Measurements from ENCODE around the gene TNFAIP8L1. TPM values are rescaled to one million over a fixed set of nuclear protein-coding genes. Genes with fewer than 3 reads are reported as not detected.

Gene TNFAIP8L1
- total and polyA plus RNA-seq, 2 of the 8 experiments (the other 6 are each of a cell fraction or from before 2014, with no cell fraction given): 3.2 to 6.1 TPM

GRCh38 chr19:4647676-4648644, 8.6 kb downstream of the TNFAIP8L1 start:
- Histone ChIP-seq H2BK12ac (ENCODE audit: low read depth, low read length) (0 out of 2 replicates have a peak overlapping the region, but pooled peaks have one; percentile 17), H2AK5ac (ENCODE audit: low read depth, low read length) (no peak overlapping the region), H4K5ac (ENCODE audit: insufficient read length, low read depth, low read length) (no peak overlapping the region), H2BK20ac (ENCODE audit: low read length) (no peak overlapping the region), H2BK15ac (ENCODE audit: low read length) (no peak overlapping the region), H3K27me3 (replicated peaks in 1 of 4; ENCODE audit: control insufficient read depth in 3 of 4, extremely low read depth in 1 of 4, insufficient read depth in 3 of 4, low read length in 3 of 4) (no peaks in the 10 kb centered on the region), H2BK5ac (ENCODE audit: low read depth, low read length) (peak overlapping the region; percentile 63; the same call in 1 of the 2 replicates), H3K79me1 (ENCODE audit: low read depth, low read length) (peaks cover 2% of the 10 kb centered on the region; the same call in 1 of the 2 replicates), H3K23ac (ENCODE audit: insufficient read length) (no peak overlapping the region), H3K14ac (ENCODE audit: insufficient read length) (no peak overlapping the region), H4K91ac (replicated peaks; ENCODE audit: insufficient read length, low read length) (no peak overlapping the region), H2BK120ac (replicated peaks; ENCODE audit: low read depth, low read length) (no peak overlapping the region), H3K4me2 (ENCODE audit: insufficient read depth in 1 of 2, low read depth in 2 of 2, low read length in 2 of 2) (no peak overlapping the region), H3K23me2 (ENCODE audit: low read depth, low read length) (no peaks in the 10 kb centered on the region), H4K8ac (ENCODE audit: extremely low read depth, insufficient read depth, low read length) (no peak overlapping the region; the same call in none of the 2 replicates), H3K56ac (replicated peaks; ENCODE audit: insufficient read length, low read depth, low read length) (no peak overlapping the region), H4K20me1 (replicated peaks in 1 of 2; ENCODE audit: control insufficient read depth in 1 of 2, insufficient read depth in 2 of 2, low read length in 2 of 2) (peaks cover 0 to 7% of the 10 kb centered on the region in 2 experiments), H3K9ac (replicated peaks in 1 of 4; ENCODE audit: extremely low read depth in 1 of 4, low read depth in 3 of 4, low read length in 3 of 4) (0 out of 7 replicates have a peak overlapping the region, but pooled peaks of 1 of the 4 experiments have one; percentile 10), H3K27ac (ENCODE audit: low read depth, low read length) (no peak overlapping the region), H3K4me3 (ENCODE audit: extremely low read depth in 1 of 4, insufficient read depth in 2 of 4, low read depth in 3 of 4, low read length in 4 of 4) (no peak overlapping the region), H3K18ac (ENCODE audit: extremely low read depth, low read length) (no peak overlapping the region), H3K36me3 (ENCODE audit: control insufficient read depth in 2 of 4, insufficient read depth in 4 of 4, low read length in 3 of 4) (peaks cover 0 to 4% (median 0%) of the 10 kb centered on the region in 4 experiments; a peak in 2 of 8 replicates), H3K4ac (replicated peaks; ENCODE audit: insufficient read length, low read depth, low read length) (no peak overlapping the region), H3K9me3 (ENCODE audit: insufficient read depth in 2 of 2, low read depth in 1 of 2, low read length in 1 of 2) (no peaks in the 10 kb centered on the region), H3K4me1 (replicated peaks in 1 of 4; ENCODE audit: control insufficient read depth in 3 of 4, insufficient read depth in 4 of 4, low read length in 3 of 4) (no peaks in the 10 kb centered on the region; a peak in 1 of 7 replicates), H2AFZ (ENCODE audit: low read length) (no peak overlapping the region), H3K79me2 (ENCODE audit: control insufficient read depth in 1 of 2, insufficient read depth in 2 of 2, low read length in 2 of 2) (no peaks in the 10 kb centered on the region)
- CTCF ChIA-PET (ENCODE audit: partially characterized antibody): interaction anchor here (0.7 to 4.3 kb wide), 10 partner anchors 8 to 125 kb away, joined by 3 to 17 read pairs (median 3); no protein-coding TSS in a partner anchor
- FAIRE-seq: no peak
- peak in 1 of 2 experiments; percentile 69 for DNase-seq (ENCODE audit: low read depth in 1 of 2, low spot score in 2 of 2)
- POLR2A ChIA-PET (ENCODE audit: partially characterized antibody): interaction anchor here (1.0 kb wide), 2 partner anchors 8 to 14 kb away, joined by 3 read pairs; partner anchors contain the start of gene TNFAIP8L1
- TF ChIP-seq CTCF (IDR thresholded peaks at IDR 0.05; ENCODE audit: control extremely low read depth in 1 of 3, insufficient read depth in 1 of 3, low read depth in 1 of 3, low read length in 3 of 3) (peak; percentile 50 to 63 (median 59)), RBBP5 (IDR thresholded peaks at IDR 0.05; ENCODE audit: borderline replicate concordance, low read depth, low read length) (no peak), RAD21 (IDR thresholded peaks at IDR 0.05 in 1 of 2, conservative IDR thresholded peaks at IDR 0.05 in 1 of 2; ENCODE audit: low read depth in 2 of 2, low read length in 2 of 2) (peak in 1 of 2 experiments; percentile 33; a peak in 2 of 4 replicates)
- 75% methylated on average over 13 of the region's 20 CpGs; no CpG with 5 or more reads in 1 of the 2 experiments for whole genome bisulfite sequencing, 2 experiments (ENCODE audit: extremely low coverage in 1 of 2, insufficient coverage in 1 of 2, insufficient read length in 1 of 2, insufficient replicate concordance in 2 of 2, low coverage in 1 of 2, low lambda C conversion rate in 2 of 2, missing lambda C conversion rate in 1 of 2)
